Vagina (tissue), 2 donors: ENCODE data around the gene NCAPD3.

Source experiments
- POLR2A ChIP-seq, 2 donors: fragments of 450-650 bp; IDR thresholded peaks; one replicate each; pipeline ENCODE4 v1.6.1; 2017; ENCODE audit warnings: antibody characterized with exemption in 2 of 2, mild to moderate bottlenecking in 2 of 2, moderate library complexity in 2 of 2
- TF ChIP-seq, protein P1 (sequence below), 3 experiments: fragments of 450-650 bp in 2 of 3; fragments of 200-600 bp in 1 of 3; sonication (generic) in 1 of 3; IDR thresholded peaks; one replicate each; pipeline ENCODE4 v1.5.1; 2017 to 2019; ENCODE audit warnings: antibody characterized with exemption in 3 of 3, mild to moderate bottlenecking in 2 of 3, moderate library complexity in 2 of 3

DNA sequence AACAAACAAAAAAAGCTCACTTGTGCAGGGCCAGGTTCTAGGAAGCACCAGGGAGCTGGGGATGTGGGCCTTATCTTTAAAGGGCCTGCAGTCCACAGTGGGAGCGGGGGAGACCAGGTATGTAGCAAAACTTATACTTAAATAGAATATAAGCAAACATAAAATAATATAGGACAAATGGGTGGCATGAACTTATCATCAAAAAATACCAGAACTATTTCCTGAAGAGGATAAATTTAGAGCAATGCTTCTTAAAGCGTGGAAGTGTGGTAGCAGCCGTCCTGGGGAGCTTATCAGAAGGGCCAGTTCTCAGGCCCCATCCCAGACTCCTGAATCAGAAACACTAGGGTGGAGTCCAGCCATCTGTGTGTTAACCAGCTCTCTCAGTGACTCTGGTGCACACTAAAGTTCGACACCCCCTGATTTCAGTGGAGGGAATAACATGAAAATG lies 10.0 kb upstream of the NCAPD3 start:
- TF ChIP-seq, protein P1, sequence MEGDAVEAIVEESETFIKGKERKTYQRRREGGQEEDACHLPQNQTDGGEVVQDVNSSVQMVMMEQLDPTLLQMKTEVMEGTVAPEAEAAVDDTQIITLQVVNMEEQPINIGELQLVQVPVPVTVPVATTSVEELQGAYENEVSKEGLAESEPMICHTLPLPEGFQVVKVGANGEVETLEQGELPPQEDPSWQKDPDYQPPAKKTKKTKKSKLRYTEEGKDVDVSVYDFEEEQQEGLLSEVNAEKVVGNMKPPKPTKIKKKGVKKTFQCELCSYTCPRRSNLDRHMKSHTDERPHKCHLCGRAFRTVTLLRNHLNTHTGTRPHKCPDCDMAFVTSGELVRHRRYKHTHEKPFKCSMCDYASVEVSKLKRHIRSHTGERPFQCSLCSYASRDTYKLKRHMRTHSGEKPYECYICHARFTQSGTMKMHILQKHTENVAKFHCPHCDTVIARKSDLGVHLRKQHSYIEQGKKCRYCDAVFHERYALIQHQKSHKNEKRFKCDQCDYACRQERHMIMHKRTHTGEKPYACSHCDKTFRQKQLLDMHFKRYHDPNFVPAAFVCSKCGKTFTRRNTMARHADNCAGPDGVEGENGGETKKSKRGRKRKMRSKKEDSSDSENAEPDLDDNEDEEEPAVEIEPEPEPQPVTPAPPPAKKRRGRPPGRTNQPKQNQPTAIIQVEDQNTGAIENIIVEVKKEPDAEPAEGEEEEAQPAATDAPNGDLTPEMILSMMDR (IDR thresholded peaks at IDR 0.05) = no peak
- TF ChIP-seq POLR2A (IDR thresholded peaks at IDR 0.05) = no peak
